ENCODE measurements around the gene LGALS12.
A peak's percentile ranks its signal among the peaks of the same experiment; 100 is the strongest.

LGALS12 gene

GRCh38 chr11:63553759-63554158, 47.9 kb downstream of the LGALS12 start:
- Histone ChIP-seq H4K20me1 (ENCODE audit: insufficient read depth, low read length, poor library complexity, severe bottlenecking) (no peaks in the 10 kb centered on the region), H3K4me3 (ENCODE audit: low read length, poor library complexity, severe bottlenecking) (peak overlapping the region; percentile 61), H3F3A (ENCODE audit: low read depth) (peaks cover 5% of the 10 kb centered on the region; the same call in 1 of the 2 replicates), H3K79me2 (ENCODE audit: insufficient read depth, low read length) (no peaks in the 10 kb centered on the region), H3K4me1 (ENCODE audit: insufficient read depth, low read length, poor library complexity, severe bottlenecking) (peaks cover 70% of the 10 kb centered on the region), H3K9ac (ENCODE audit: low read depth, low read length, poor library complexity, severe bottlenecking) (peak overlapping the region; percentile 64), H3K4me2 (ENCODE audit: low read depth, low read length, poor library complexity, severe bottlenecking) (peak overlapping the region; percentile 79), H3K9me3 (ENCODE audit: insufficient read depth, low read depth, low read length) (no peaks in the 10 kb centered on the region), H3K9me2 (replicated peaks; ENCODE audit: low read depth, low read length) (no peaks in the 10 kb centered on the region), H2AFZ (ENCODE audit: low read length) (peak overlapping the region; percentile 24; the same call in 1 of the 2 replicates), H3K36me3 (ENCODE audit: insufficient read depth, low read length) (no peaks in the 10 kb centered on the region), H3K27me3 (ENCODE audit: insufficient read depth, low read length, poor library complexity, severe bottlenecking) (no peaks in the 10 kb centered on the region)
- no peak for TF ChIP-seq EZH2phosphoT487 (IDR thresholded peaks at IDR 0.05; ENCODE audit: borderline replicate concordance)
- no peak for TF ChIP-seq CTCF (conservative IDR thresholded peaks at IDR 0.05; ENCODE audit: low read length)

GRCh38 chr11:63554877-63555223, 49.0 kb downstream of the LGALS12 start:
- Histone ChIP-seq H3K4me2 (ENCODE audit: low read depth, low read length, poor library complexity, severe bottlenecking) (peak overlapping the region; percentile 79), H3K36me3 (ENCODE audit: insufficient read depth, low read length) (no peaks in the 10 kb centered on the region), H3K27me3 (ENCODE audit: insufficient read depth, low read length, poor library complexity, severe bottlenecking) (no peaks in the 10 kb centered on the region), H3K79me2 (ENCODE audit: insufficient read depth, low read length) (no peaks in the 10 kb centered on the region), H3K4me3 (ENCODE audit: low read length, poor library complexity, severe bottlenecking) (no peak overlapping the region), H2AFZ (ENCODE audit: low read length) (no peak overlapping the region), H4K20me1 (ENCODE audit: insufficient read depth, low read length, poor library complexity, severe bottlenecking) (no peaks in the 10 kb centered on the region), H3K9me3 (ENCODE audit: insufficient read depth, low read depth, low read length) (no peaks in the 10 kb centered on the region), H3K9ac (ENCODE audit: low read depth, low read length, poor library complexity, severe bottlenecking) (peak overlapping the region; percentile 64), H3K9me2 (replicated peaks; ENCODE audit: low read depth, low read length) (no peaks in the 10 kb centered on the region), H3K4me1 (ENCODE audit: insufficient read depth, low read length, poor library complexity, severe bottlenecking) (peaks cover 81% of the 10 kb centered on the region), H3F3A (ENCODE audit: low read depth) (peaks cover 5% of the 10 kb centered on the region; the same call in 1 of the 2 replicates)
- TF ChIP-seq EZH2phosphoT487 (IDR thresholded peaks at IDR 0.05; ENCODE audit: borderline replicate concordance) (no peak), CTCF (conservative IDR thresholded peaks at IDR 0.05; ENCODE audit: low read length) (no peak)

GRCh38 chr11:63556404-63557013, 50.6 kb downstream of the LGALS12 start:
- Histone ChIP-seq H3K4me1 (ENCODE audit: insufficient read depth, low read length, poor library complexity, severe bottlenecking) (peaks cover 93% of the 10 kb centered on the region), H3K4me2 (ENCODE audit: low read depth, low read length, poor library complexity, severe bottlenecking) (no peak overlapping the region)

More at GRCh38 chr11:63556404-63557013, 50.6 kb downstream of the LGALS12 start:
- H3K9me3 ChIP-seq (ENCODE audit: insufficient read depth, low read depth, low read length) = no peaks in the 10 kb centered on the region
- H3K36me3 ChIP-seq (ENCODE audit: insufficient read depth, low read length) = no peaks in the 10 kb centered on the region
- peak overlapping the region; percentile 5 for H3K9ac ChIP-seq (ENCODE audit: low read depth, low read length, poor library complexity, severe bottlenecking)
- H4K20me1 ChIP-seq (ENCODE audit: insufficient read depth, low read length, poor library complexity, severe bottlenecking) = no peaks in the 10 kb centered on the region
- H3K9me2 ChIP-seq (replicated peaks; ENCODE audit: low read depth, low read length) = no peaks in the 10 kb centered on the region
- H3K79me2 ChIP-seq (ENCODE audit: insufficient read depth, low read length) = no peaks in the 10 kb centered on the region
- no peak for TF ChIP-seq EZH2phosphoT487 (IDR thresholded peaks at IDR 0.05; ENCODE audit: borderline replicate concordance)
- no peak for TF ChIP-seq CTCF (conservative IDR thresholded peaks at IDR 0.05; ENCODE audit: low read length)
- no peak overlapping the region for H2AFZ ChIP-seq (ENCODE audit: low read length)
- H3F3A ChIP-seq (ENCODE audit: low read depth) = peaks cover 4% of the 10 kb centered on the region; the same call in 1 of the 2 replicates
- no peaks in the 10 kb centered on the region for H3K27me3 ChIP-seq (ENCODE audit: insufficient read depth, low read length, poor library complexity, severe bottlenecking)
- H3K4me3 ChIP-seq (ENCODE audit: low read length, poor library complexity, severe bottlenecking) = no peak overlapping the region

All from Loucy (cell line).